ENCODE results near the gene VSX1.

Gene VSX1

DNA sequence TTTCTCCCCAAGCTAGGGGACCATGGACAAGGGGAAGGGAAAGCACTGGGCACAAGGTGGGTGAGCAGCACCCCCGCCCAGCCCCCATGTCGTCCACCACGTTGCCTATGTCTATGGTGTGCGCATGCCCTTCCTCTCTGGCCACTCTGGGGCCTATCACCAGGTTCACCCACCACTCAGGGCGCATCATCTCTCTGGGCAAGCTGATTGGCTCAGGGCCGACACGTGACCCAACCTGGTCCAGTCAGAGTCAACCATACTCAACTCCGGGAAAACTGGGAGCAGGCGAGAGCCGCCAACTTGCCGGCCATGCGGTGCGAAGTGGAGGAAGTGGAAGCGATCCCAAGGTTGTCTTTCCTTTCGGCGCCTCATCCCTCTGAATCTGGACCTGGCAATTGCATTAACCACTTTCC lies 49.9 kb downstream of the VSX1 start:
- Histone ChIP-seq H3K36me3 (ENCODE audit: insufficient read depth, low read length) (no peaks in the 10 kb centered on the region), H3K9ac (ENCODE audit: insufficient read length) (no peak overlapping the region), H3K9me3 (ENCODE audit: low read depth, low read length) (no peaks in the 10 kb centered on the region), H3K4me3 (no peak overlapping the region), H3K27ac (no peak overlapping the region)
- TF ChIP-seq FOXP2 (optimal IDR thresholded peaks at IDR 0.05; ENCODE audit: control extremely low read depth, extremely low read length, insufficient read depth) (no peak), EZH2 (IDR thresholded peaks at IDR 0.05) (no peak), POLR2AphosphoS5 (IDR thresholded peaks at IDR 0.05; ENCODE audit: borderline replicate concordance, low read depth, low read length) (no peak)
- no peak for DNase-seq (ENCODE audit: low read depth, low spot score)

GRCh38 chr20:25031241-25031640 lies 50.7 kb downstream of the VSX1 start:
- H3K4me3 ChIP-seq, result no peak overlapping the region
- no peak for DNase-seq (ENCODE audit: low read depth, low spot score)
- H3K9me3 ChIP-seq (ENCODE audit: low read depth, low read length), result no peaks in the 10 kb centered on the region
- no peak overlapping the region for H3K9ac ChIP-seq (ENCODE audit: insufficient read length)
- H3K27ac ChIP-seq, result no peak overlapping the region
- no peaks in the 10 kb centered on the region for H3K36me3 ChIP-seq (ENCODE audit: insufficient read depth, low read length)
- TF ChIP-seq POLR2AphosphoS5 (IDR thresholded peaks at IDR 0.05; ENCODE audit: borderline replicate concordance, low read depth, low read length), result no peak
- no peak for TF ChIP-seq EZH2 (IDR thresholded peaks at IDR 0.05)

DNA sequence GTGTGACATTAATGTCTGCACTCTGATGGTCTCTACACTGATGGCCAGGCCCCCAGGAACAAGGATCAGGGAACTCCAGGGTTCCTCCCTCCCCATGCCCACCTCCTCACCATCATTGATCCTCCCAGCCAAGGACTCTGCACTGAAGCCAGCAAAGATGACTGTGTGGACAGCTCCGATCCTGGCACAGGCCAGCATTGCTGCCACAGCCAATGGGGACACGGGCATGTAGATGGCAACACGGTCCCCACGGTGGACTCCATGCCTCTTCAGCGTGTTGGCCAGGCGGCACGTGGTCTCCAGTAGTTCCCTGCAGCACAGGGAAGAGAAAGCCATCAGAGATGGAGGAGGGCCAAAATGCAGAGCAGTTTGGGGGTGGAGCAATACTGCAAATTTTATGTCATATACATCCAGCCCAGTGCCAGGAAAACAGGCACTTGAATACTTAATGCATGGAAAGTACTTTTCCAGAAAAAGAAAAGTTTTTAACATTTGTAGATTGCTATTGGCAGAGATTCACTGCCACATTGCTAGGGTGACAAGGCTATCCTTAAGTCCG lies 51.2 kb downstream of the VSX1 start:
- Histone ChIP-seq H3K4me3 (no peak overlapping the region), H3K9ac (ENCODE audit: insufficient read length) (no peak overlapping the region), H3K9me3 (ENCODE audit: low read depth, low read length) (no peaks in the 10 kb centered on the region), H3K27ac (no peak overlapping the region), H3K36me3 (ENCODE audit: insufficient read depth, low read length) (no peaks in the 10 kb centered on the region)
- no peak for DNase-seq (ENCODE audit: low read depth, low spot score)
- TF ChIP-seq POLR2AphosphoS5 (IDR thresholded peaks at IDR 0.05; ENCODE audit: borderline replicate concordance, low read depth, low read length) (no peak), FOXP2 (optimal IDR thresholded peaks at IDR 0.05; ENCODE audit: control extremely low read depth, extremely low read length, insufficient read depth) (no peak), EZH2 (IDR thresholded peaks at IDR 0.05) (no peak)

DNA sequence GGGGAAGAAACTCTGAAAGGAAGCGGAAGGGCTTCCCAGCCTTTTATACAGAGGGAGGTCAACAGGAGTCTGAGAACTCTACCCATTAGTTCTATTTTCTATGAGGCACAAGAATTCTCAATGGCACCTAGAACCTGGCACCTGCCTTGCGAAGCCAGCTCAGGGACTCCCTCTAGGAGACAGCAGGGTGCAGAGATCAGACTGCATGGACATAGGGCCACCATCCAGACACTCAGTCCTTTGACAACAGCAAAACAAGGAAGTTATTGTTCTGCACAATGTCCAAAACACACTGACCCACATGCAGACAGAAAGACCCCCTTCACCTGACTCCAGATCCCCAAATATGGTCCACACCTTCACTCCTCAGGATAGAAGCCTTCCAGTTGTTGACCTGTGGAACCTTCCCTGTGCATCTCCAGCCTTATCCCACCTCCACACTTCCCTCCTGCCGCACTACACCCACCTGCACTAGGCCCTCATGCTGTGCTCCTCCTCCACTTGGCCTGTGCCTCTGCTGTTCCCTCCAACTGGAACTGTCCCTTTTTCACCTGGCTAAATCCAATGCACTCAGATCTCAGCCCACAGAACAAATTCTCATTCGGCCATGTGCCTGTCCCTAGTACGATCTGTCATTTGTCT lies 51.8 kb downstream of the VSX1 start:
- TF ChIP-seq EZH2 (IDR thresholded peaks at IDR 0.05), result no peak
- Histone ChIP-seq H3K27ac (no peak overlapping the region), H3K4me3 (no peak overlapping the region), H3K9me3 (ENCODE audit: low read depth, low read length) (no peaks in the 10 kb centered on the region), H3K9ac (ENCODE audit: insufficient read length) (no peak overlapping the region), H3K36me3 (ENCODE audit: insufficient read depth, low read length) (no peaks in the 10 kb centered on the region)
- DNase-seq (ENCODE audit: low read depth, low spot score), result no peak

GRCh38 chr20:25025986-25026605 lies 55.8 kb downstream of the VSX1 start:
- Histone ChIP-seq H3K9me3 (ENCODE audit: low read depth, low read length) (no peaks in the 10 kb centered on the region), H3K36me3 (ENCODE audit: insufficient read depth, low read length) (no peaks in the 10 kb centered on the region), H3K9ac (ENCODE audit: insufficient read length) (no peak overlapping the region), H3K4me3 (no peak overlapping the region), H3K27ac (no peak overlapping the region)
- no peak for TF ChIP-seq POLR2AphosphoS5 (IDR thresholded peaks at IDR 0.05; ENCODE audit: borderline replicate concordance, low read depth, low read length)
- TF ChIP-seq FOXP2 (optimal IDR thresholded peaks at IDR 0.05; ENCODE audit: control extremely low read depth, extremely low read length, insufficient read depth), result no peak
- no peak for TF ChIP-seq EZH2 (IDR thresholded peaks at IDR 0.05)
- no peak for DNase-seq (ENCODE audit: low read depth, low spot score)

Measured in SK-N-MC (cell line).